SK-N-SH (cell line): ENCODE results near the gene CDH12. TPM values are rescaled to one million over a fixed set of nuclear protein-coding genes. Genes with fewer than 3 reads are reported as not detected.

Experiments
- CTCF ChIA-PET: fragments of 300-600, 350-600 bp; formaldehyde crosslinking; extraction: SDS; loops from one replicate; lab custom pipeline; 2021; lab: Yijun Ruan, JAX
- POLR2A ChIA-PET: fragments of 350-600 bp; sonication (Branson Sonifier 250); formaldehyde crosslinking; extraction: SDS; loops from one replicate; lab custom pipeline; 2020; ENCODE audit warnings: antibody characterized with exemption, inconsistent platforms; lab: Yijun Ruan, JAX
- DNase-seq: peaks from one replicate; pipeline ENCODE4 v3.0.0; 2012
- H2AFZ ChIP-seq: fragments of 200-600 bp; sonication (generic); 2 replicates; pipeline ENCODE4 v1.8.1; 2016; ENCODE audit warnings: antibody characterized with exemption, mild to moderate bottlenecking, low read depth
- H3F3A ChIP-seq: fragments of 200-600 bp; sonication (generic); replicated peaks from 2 replicates; pipeline ENCODE3; 2016; ENCODE audit warnings: antibody characterized with exemption, mild to moderate bottlenecking; ENCODE audit not compliant: insufficient read depth
- H3K27ac ChIP-seq, 2 experiments: fragments of 200-500 bp in 1 of 2; fragments of 200-600 bp in 1 of 2; sonication (Bioruptor generic) in 1 of 2; sonication (generic), shearing (Covaris generic) in 1 of 2; 2 replicates each; pipeline versions ENCODE4 v1.5.1 to v1.6.1; 2014 to 2016; ENCODE audit warnings: low read depth in 2 of 2, inconsistent platforms in 1 of 2, low read length in 1 of 2, mild to moderate bottlenecking in 1 of 2, mixed read lengths in 1 of 2
- H3K27me3 ChIP-seq: fragments of 200-600 bp; sonication (generic), shearing (Covaris generic); 2 replicates; pipeline ENCODE4 v1.6.1; 2016; ENCODE audit warnings: mixed run types; ENCODE audit not compliant: insufficient read depth
- H3K36me3 ChIP-seq, 2 experiments: fragments of 200-500 bp in 1 of 2; fragments of 200-600 bp in 1 of 2; sonication (Bioruptor generic) in 1 of 2; sonication (generic) in 1 of 2; replicated peaks in 1 of 2; 2 replicates each; pipeline versions ENCODE3 to v1.5.1; 2014 to 2016; ENCODE audit warnings: low read length in 1 of 2, mild to moderate bottlenecking in 1 of 2; ENCODE audit not compliant: insufficient read depth in 2 of 2, control insufficient read depth in 1 of 2
- H3K4me1 ChIP-seq, 2 experiments: fragments of 200-500 bp in 1 of 2; fragments of 200-600 bp in 1 of 2; sonication (Bioruptor generic) in 1 of 2; sonication (generic), shearing (Covaris generic) in 1 of 2; 2 replicates each; pipeline versions ENCODE4 v1.5.1 to v1.6.1; 2014 to 2016; ENCODE audit warnings: low read depth in 1 of 2, low read length in 1 of 2, mixed run types in 1 of 2; ENCODE audit not compliant: insufficient read depth in 2 of 2, control insufficient read depth in 1 of 2
- H3K4me2 ChIP-seq: fragments of 200-600 bp; sonication (generic), shearing (Covaris generic); 2 replicates; pipeline ENCODE4 v1.6.1; 2017; ENCODE audit warnings: mixed run types
- H3K4me3 ChIP-seq, 2 experiments: fragments of 200-500 bp in 1 of 2; fragments of 200-600 bp in 1 of 2; sonication (Bioruptor generic) in 1 of 2; sonication (generic), shearing (Covaris generic) in 1 of 2; 2 replicates each; pipeline versions ENCODE4 v1.5.1 to v1.8.1; 2014 to 2016; ENCODE audit warnings: low read depth in 2 of 2, inconsistent platforms in 1 of 2, low read length in 1 of 2, mild to moderate bottlenecking in 1 of 2, mixed read lengths in 1 of 2, moderate library complexity in 1 of 2
- H3K79me2 ChIP-seq: fragments of 200-600 bp; sonication (generic); 2 replicates; pipeline ENCODE4 v1.8.1; 2017; ENCODE audit warnings: mild to moderate bottlenecking; ENCODE audit not compliant: insufficient read depth
- H3K9ac ChIP-seq: fragments of 200-600 bp; sonication (generic); 2 replicates; pipeline ENCODE4 v1.6.1; 2017; ENCODE audit warnings: mixed run types
- H3K9me2 ChIP-seq: fragments of 200-600 bp; sonication (generic); 2 replicates; pipeline ENCODE4 v1.6.1; 2017; ENCODE audit warnings: mixed run types
- H3K9me3 ChIP-seq: fragments of 200-600 bp; sonication (generic); 2 replicates; pipeline ENCODE4 v1.6.1; 2017; ENCODE audit warnings: mixed run types, mild to moderate bottlenecking, moderate library complexity
- H4K20me1 ChIP-seq: fragments of 200-600 bp; sonication (generic); 2 replicates; pipeline ENCODE4 v1.6.1; 2017; ENCODE audit warnings: mild to moderate bottlenecking, mixed run types; ENCODE audit not compliant: insufficient read depth
- CTCF ChIP-seq: fragments of 200-600 bp; sonication (generic); IDR thresholded peaks from 2 replicates; pipeline ENCODE4 v1.6.1; 2017; ENCODE audit warnings: antibody characterized with exemption, mild to moderate bottlenecking, moderate library complexity
- ELF1 ChIP-seq: IDR thresholded peaks from 2 replicates; pipeline ENCODE4 v1.4.0; 2012
- EP300 ChIP-seq, 2 experiments: IDR thresholded peaks; 2 replicates each; pipeline versions ENCODE4 v1.4.0 to v1.6.1; 2012; ENCODE audit warnings: borderline replicate concordance in 1 of 2, low read depth in 1 of 2, low read length in 1 of 2
- FOSL2 ChIP-seq: IDR thresholded peaks from 2 replicates; pipeline ENCODE4 v1.4.0; 2012; ENCODE audit warnings: low read depth, mild to moderate bottlenecking, moderate library complexity, borderline replicate concordance
- FOXJ3 ChIP-seq: sonication (generic); formaldehyde crosslinking; IDR thresholded peaks from 2 replicates; pipeline ENCODE4 v1.5.1; 2020; ENCODE audit warnings: mild to moderate bottlenecking, missing genetic modification reagents
- GABPA ChIP-seq: IDR thresholded peaks from 2 replicates; pipeline ENCODE4 v1.4.0; 2012; ENCODE audit warnings: low read depth, mild to moderate bottlenecking
- GATA2 ChIP-seq: sonication (generic); formaldehyde crosslinking; IDR thresholded peaks from 2 replicates; pipeline ENCODE4 v1.5.0; 2020; ENCODE audit warnings: mild to moderate bottlenecking, missing genetic modification reagents
- NFIC ChIP-seq: IDR thresholded peaks from 2 replicates; pipeline ENCODE4 v1.4.0; 2012; ENCODE audit warnings: borderline replicate concordance
- PBX3 ChIP-seq: IDR thresholded peaks from 2 replicates; pipeline ENCODE4; 2012
- POLR2AphosphoS5 ChIP-seq: IDR thresholded peaks from 2 replicates; pipeline ENCODE4 v1.6.1; 2012; ENCODE audit warnings: low read depth, low read length
- RCOR1 ChIP-seq: fragments of 150-350 bp; IDR thresholded peaks from 2 replicates; pipeline ENCODE4 v1.6.1; 2017; ENCODE audit warnings: antibody characterized with exemption, low read length
- SIN3A ChIP-seq: IDR thresholded peaks from 2 replicates; pipeline ENCODE4 v1.6.1; 2012; ENCODE audit warnings: low read depth, mild to moderate bottlenecking, low read length, moderate library complexity, borderline replicate concordance
- TCF12 ChIP-seq: IDR thresholded peaks from 2 replicates; pipeline ENCODE4 v1.4.0; 2012
- YY1 ChIP-seq: IDR thresholded peaks from 2 replicates; pipeline ENCODE4 v1.4.0; 2012; ENCODE audit warnings: low read depth, mild to moderate bottlenecking
- ZBTB33 ChIP-seq: IDR thresholded peaks from 2 replicates; pipeline ENCODE4 v1.4.0; 2012; ENCODE audit warnings: low read depth, borderline replicate concordance
- WGBS: methylation state at CpG from one replicate; pipeline ENCODE4 v1.1.6; 2017; ENCODE audit warnings: low lambda C conversion rate; 5-methylcytosine and 5-hydroxymethylcytosine counted together
- polyA plus RNA-seq, 3 experiments: library from polyadenylated mRNA; depleted of rRNA; stranded (reverse); fragments of >200 nt; gene quantifications; 2 replicates each; pipeline ENCODE4 v1.2.3, GENCODE V29; 2012
- TF ChIP-seq, protein P1 (sequence below): IDR thresholded peaks from 2 replicates; pipeline ENCODE4 v1.4.0; 2012; ENCODE audit warnings: low read depth
- TF ChIP-seq, protein P2 (sequence below): fragments of 150-350 bp; IDR thresholded peaks from 2 replicates; pipeline ENCODE4 v1.6.1; 2017; ENCODE audit warnings: antibody characterized with exemption, low read length, low read depth, borderline replicate concordance

The CDH12 gene
- polyA plus RNA-seq, 1 of the 3 experiments (the other 2 are of a cell fraction): not detected

GRCh38 chr5:22505891-22506290, 347.3 kb downstream of the CDH12 start:
- ChIA-PET CTCF (no interaction called here), POLR2A (no interaction called here)
- Histone ChIP-seq H3K4me2 (no peak overlapping the region), H3K9me3 (no peaks in the 10 kb centered on the region), H4K20me1 (no peaks in the 10 kb centered on the region), H2AFZ (no peak overlapping the region), H3K9me2 (no peaks in the 10 kb centered on the region), H3K27ac (no peak overlapping the region), H3K27me3 (no peaks in the 10 kb centered on the region), H3K79me2 (no peaks in the 10 kb centered on the region), H3K9ac (no peak overlapping the region), H3K4me1 (no peaks in the 10 kb centered on the region), H3K4me3 (no peak overlapping the region), H3K36me3 (no peaks in the 10 kb centered on the region)
- no peak for DNase-seq
- WGBS: 0% methylated on average over 3 of the region's 3 CpGs
- TF ChIP-seq PBX3: no peak
- no peak for TF ChIP-seq CTCF
- TF ChIP-seq FOSL2: no peak
- TF ChIP-seq GATA2: no peak
- TF ChIP-seq, protein P1, sequence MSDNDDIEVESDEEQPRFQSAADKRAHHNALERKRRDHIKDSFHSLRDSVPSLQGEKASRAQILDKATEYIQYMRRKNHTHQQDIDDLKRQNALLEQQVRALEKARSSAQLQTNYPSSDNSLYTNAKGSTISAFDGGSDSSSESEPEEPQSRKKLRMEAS: no peak
- TF ChIP-seq ZBTB33: no peak
- no peak for TF ChIP-seq ELF1
- TF ChIP-seq RCOR1: no peak
- TF ChIP-seq POLR2AphosphoS5: no peak
- TF ChIP-seq TCF12: no peak
- TF ChIP-seq NFIC: no peak
- TF ChIP-seq YY1: no peak
- TF ChIP-seq GABPA: no peak
- TF ChIP-seq, protein P2, sequence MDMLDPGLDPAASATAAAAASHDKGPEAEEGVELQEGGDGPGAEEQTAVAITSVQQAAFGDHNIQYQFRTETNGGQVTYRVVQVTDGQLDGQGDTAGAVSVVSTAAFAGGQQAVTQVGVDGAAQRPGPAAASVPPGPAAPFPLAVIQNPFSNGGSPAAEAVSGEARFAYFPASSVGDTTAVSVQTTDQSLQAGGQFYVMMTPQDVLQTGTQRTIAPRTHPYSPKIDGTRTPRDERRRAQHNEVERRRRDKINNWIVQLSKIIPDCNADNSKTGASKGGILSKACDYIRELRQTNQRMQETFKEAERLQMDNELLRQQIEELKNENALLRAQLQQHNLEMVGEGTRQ: no peak
- no peak for TF ChIP-seq EP300 (IDR thresholded peaks at IDR 0.05; ENCODE audit: borderline replicate concordance in 1 of 2, low read depth in 1 of 2, low read length in 1 of 2)
- no peak for TF ChIP-seq FOXJ3 (CRISPR knock-in tag)
- no peak for TF ChIP-seq SIN3A
- TF ChIP-seq, all 33 proteins: peak for 0
- no peaks in the 10 kb centered on the region for H3F3A ChIP-seq
